DOHH2 (cell line): ENCODE results near the gene IMMT.

ENCODE experiments used
- CTCF ChIP-seq: fragments of 200-600 bp; sonication (generic); IDR thresholded peaks from one replicate; pipeline ENCODE4 v1.5.1; 2014; ENCODE audit warnings: antibody characterized with exemption, mild to moderate bottlenecking, low read depth, low read length; ENCODE audit not compliant: poor library complexity, severe bottlenecking
- EZH2phosphoT487 ChIP-seq: fragments of 200-600 bp; sonication (generic); IDR thresholded peaks from 2 replicates; pipeline ENCODE4 v1.6.1; 2017; ENCODE audit warnings: borderline replicate concordance, mild to moderate bottlenecking, antibody characterized with exemption, low read length, moderate library complexity, mixed read lengths

- TF ChIP-seq CTCF (no peak), EZH2phosphoT487 (no peak)
Observed at GRCh38 chr2:86105252-86105968, 89.9 kb downstream of the IMMT start, which contains the start of gene POLR1A.
